CD4-positive, alpha-beta T cell (primary cell): ENCODE results near the gene PPDPF. TPM values are rescaled to one million over a fixed set of nuclear protein-coding genes. Genes with fewer than 3 reads are reported as not detected.

Experiments
- ATAC-seq: fragments of 200-7000 bp; cut with Tn5 transposase; one replicate; pipeline ENCODE4 v1.10.0; 2022; ENCODE audit warnings: mild to moderate bottlenecking; ENCODE audit not compliant: poor library complexity
- CTCF ChIA-PET: fragments of 350-600 bp; sonication (Branson Sonifier 250); formaldehyde crosslinking; loops from one replicate; lab custom pipeline; 2021; ENCODE audit warnings: antibody characterized with exemption, inconsistent platforms; lab: Charles Lee
- POLR2A ChIA-PET: fragments of 350-600 bp; sonication (Branson Sonifier 250); formaldehyde crosslinking; loops from one replicate; lab custom pipeline; 2021; ENCODE audit warnings: antibody characterized with exemption, inconsistent platforms; lab: Charles Lee
- DNase-seq, 14 experiments: peaks; one replicate each; pipeline ENCODE4 v3.0.0-alpha.2; 2013 to 2020; ENCODE audit warnings: mixed read lengths in 2 of 14
- H3K27ac ChIP-seq, 2 donors: one replicate each; pipeline versions ENCODE4 v1.5.1 to v1.7.0; 2013; ENCODE audit warnings: low read length in 2 of 2, low read depth in 1 of 2, mild to moderate bottlenecking in 1 of 2
- H3K27me3 ChIP-seq, 2 experiments: 1 replicate in 1 of 2; 2 replicates in 1 of 2; pipeline versions ENCODE4 v1.6.1 to v1.7.0; 2013; ENCODE audit warnings: low read length in 2 of 2, control low read depth in 1 of 2, mild to moderate bottlenecking in 1 of 2, moderate library complexity in 1 of 2; ENCODE audit not compliant: insufficient read depth in 2 of 2, control insufficient read depth in 1 of 2
- H3K36me3 ChIP-seq: one replicate; pipeline ENCODE4 v1.6.1; 2013; ENCODE audit warnings: low read length, control low read depth; ENCODE audit not compliant: insufficient read depth
- H3K4me1 ChIP-seq: one replicate; pipeline ENCODE4 v1.6.1; 2013; ENCODE audit warnings: low read length, control low read depth; ENCODE audit not compliant: insufficient read depth
- H3K4me3 ChIP-seq: one replicate; pipeline ENCODE4 v1.5.1; 2013; ENCODE audit warnings: mild to moderate bottlenecking, low read length, moderate library complexity
- H3K9me3 ChIP-seq, 2 experiments: 1 replicate in 1 of 2; 2 replicates in 1 of 2; pipeline versions ENCODE4 v1.6.1 to v1.7.0; 2013; ENCODE audit warnings: low read length in 2 of 2, mild to moderate bottlenecking in 2 of 2, control low read depth in 1 of 2, moderate library complexity in 1 of 2; ENCODE audit not compliant: control insufficient read depth in 1 of 2, insufficient read depth in 1 of 2
- H3K27ac Mint-ChIP-seq: one replicate; pipeline ENCODE4 v1.8.0; 2020; ENCODE audit warnings: mixed read lengths
- H3K27me3 Mint-ChIP-seq: one replicate; pipeline ENCODE4 v1.8.0; 2021; ENCODE audit warnings: mixed read lengths
- H3K36me3 Mint-ChIP-seq: one replicate; pipeline ENCODE4 v1.8.0; 2021; ENCODE audit warnings: low read depth, mixed read lengths
- H3K4me1 Mint-ChIP-seq: one replicate; pipeline ENCODE4 v1.8.0; 2021; ENCODE audit warnings: low read depth, mixed read lengths
- H3K4me3 Mint-ChIP-seq: one replicate; pipeline ENCODE4 v1.8.0; 2020; ENCODE audit warnings: mild to moderate bottlenecking, mixed read lengths
- H3K9me3 Mint-ChIP-seq: one replicate; pipeline ENCODE4 v1.8.0; 2020; ENCODE audit warnings: mixed read lengths
- intact Hi-C, 2 experiments: fragments of 100-400 bp; cut with DNase I in 1 of 2; cut with micrococcal nuclease in 1 of 2; formaldehyde crosslinking; loops; one replicate each; pipeline versions ENCODE4 v1.15.1 to v1.9.0; 2023 to 2025; cut with DNase I, micrococcal nuclease
- total RNA-seq, 174 experiments: library from RNA in 2 of 174; stranded (reverse) in 2 of 174; gene quantifications; one replicate each; pipeline ENCODE4 v1.2.3 and lab custom pipeline; 2021 to 2026
- TF ChIP-seq, protein P1 (sequence below): fragments of 200-600 bp; IDR thresholded peaks from one replicate; pipeline ENCODE4 v1.8.0; 2022; ENCODE audit warnings: antibody characterized with exemption, mild to moderate bottlenecking

PPDPF gene
- total RNA-seq, 2 experiments from 2014 or later, result 249 to 251 TPM

GRCh38 chr20:63565699-63566335 lies 45.3 kb downstream of the PPDPF start:
- H3K9me3 ChIP-seq, result peaks cover 0 to 3% of the 10 kb centered on the region in 2 experiments
- no peaks in the 10 kb centered on the region for H3K27me3 Mint-ChIP-seq
- DNase-seq (no peak), ATAC-seq (no peak)
- H3K36me3 Mint-ChIP-seq, result no peaks in the 10 kb centered on the region
- no peak overlapping the region for H3K4me3 Mint-ChIP-seq
- H3K9me3 Mint-ChIP-seq, result no peaks in the 10 kb centered on the region
- peaks cover 37% of the 10 kb centered on the region for H3K36me3 ChIP-seq
- POLR2A ChIA-PET, result interaction anchor here (0.9 to 2.3 kb wide), 3 partner anchors 13 to 70 kb away, joined by 3 to 8 read pairs (median 3); partner anchors contain the start of gene PPDPF
- H3K27ac ChIP-seq, result no peak overlapping the region
- H3K27ac Mint-ChIP-seq, result no peak overlapping the region
- intact Hi-C loops, result no loop called here
- TF ChIP-seq, protein P1, sequence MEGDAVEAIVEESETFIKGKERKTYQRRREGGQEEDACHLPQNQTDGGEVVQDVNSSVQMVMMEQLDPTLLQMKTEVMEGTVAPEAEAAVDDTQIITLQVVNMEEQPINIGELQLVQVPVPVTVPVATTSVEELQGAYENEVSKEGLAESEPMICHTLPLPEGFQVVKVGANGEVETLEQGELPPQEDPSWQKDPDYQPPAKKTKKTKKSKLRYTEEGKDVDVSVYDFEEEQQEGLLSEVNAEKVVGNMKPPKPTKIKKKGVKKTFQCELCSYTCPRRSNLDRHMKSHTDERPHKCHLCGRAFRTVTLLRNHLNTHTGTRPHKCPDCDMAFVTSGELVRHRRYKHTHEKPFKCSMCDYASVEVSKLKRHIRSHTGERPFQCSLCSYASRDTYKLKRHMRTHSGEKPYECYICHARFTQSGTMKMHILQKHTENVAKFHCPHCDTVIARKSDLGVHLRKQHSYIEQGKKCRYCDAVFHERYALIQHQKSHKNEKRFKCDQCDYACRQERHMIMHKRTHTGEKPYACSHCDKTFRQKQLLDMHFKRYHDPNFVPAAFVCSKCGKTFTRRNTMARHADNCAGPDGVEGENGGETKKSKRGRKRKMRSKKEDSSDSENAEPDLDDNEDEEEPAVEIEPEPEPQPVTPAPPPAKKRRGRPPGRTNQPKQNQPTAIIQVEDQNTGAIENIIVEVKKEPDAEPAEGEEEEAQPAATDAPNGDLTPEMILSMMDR, result no peak
- CTCF ChIA-PET, result interaction anchor here (1.5 kb wide), 1 partner anchor 28 kb away, joined by 3 read pairs; the partner anchor contains the start of gene PTK6
- H3K27me3 ChIP-seq, result no peaks in the 10 kb centered on the region
- peaks cover 32% of the 10 kb centered on the region for H3K4me1 ChIP-seq
- H3K4me3 ChIP-seq, result no peak overlapping the region
- peaks cover 16% of the 10 kb centered on the region for H3K4me1 Mint-ChIP-seq

DNA sequence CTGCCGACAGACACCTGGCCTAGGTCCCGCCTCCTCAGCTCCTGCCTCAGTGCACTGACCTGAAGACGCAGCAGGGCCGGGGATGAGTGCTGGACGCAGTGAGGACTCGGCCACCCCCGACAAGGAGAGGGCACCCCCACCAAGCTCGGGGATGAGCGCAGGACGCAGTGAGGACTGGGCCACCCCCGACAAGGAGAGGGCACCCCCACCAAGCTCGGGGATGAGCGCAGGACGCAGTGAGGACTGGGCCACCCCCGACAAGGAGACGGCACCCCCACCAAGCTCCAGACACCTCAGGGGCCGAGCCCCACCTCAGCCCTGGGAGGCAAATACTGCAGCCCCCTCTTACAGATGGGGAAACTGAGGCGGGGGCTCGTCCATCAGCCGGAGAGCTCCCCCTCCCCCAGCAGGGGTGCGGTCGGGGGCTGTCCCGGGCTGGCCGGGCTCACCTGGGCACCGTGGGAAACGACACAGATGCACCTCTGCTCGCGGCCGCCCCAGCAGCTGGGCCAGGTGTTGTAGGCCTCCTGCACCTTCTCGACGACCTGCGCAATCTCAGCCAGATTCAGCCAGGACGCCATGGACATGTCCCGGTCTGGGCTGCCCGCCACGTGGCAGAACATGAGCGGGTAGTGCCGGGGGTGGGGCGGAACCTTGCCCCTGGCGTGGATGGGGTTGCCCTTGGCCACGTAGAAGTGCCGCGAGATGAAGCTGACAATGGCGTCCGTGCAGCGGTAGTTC lies 46.0 kb downstream of the PPDPF start:
- no peaks in the 10 kb centered on the region for H3K27me3 ChIP-seq
- ATAC-seq, result no peak
- H3K4me1 ChIP-seq, result peaks cover 32% of the 10 kb centered on the region
- H3K4me3 ChIP-seq, result no peak overlapping the region
- no peaks in the 10 kb centered on the region for H3K27me3 Mint-ChIP-seq
- TF ChIP-seq, protein P1, result no peak
- H3K36me3 ChIP-seq, result peaks cover 33% of the 10 kb centered on the region
- POLR2A ChIA-PET, result interaction anchor here (0.9 to 3.2 kb wide), 5 partner anchors 11 to 174 kb away, joined by 3 to 16 read pairs (median 5); partner anchors contain the start of gene PPDPF
- H3K9me3 ChIP-seq, result peaks cover 0 to 3% of the 10 kb centered on the region in 2 experiments
- intact Hi-C loops, result no loop called here
- H3K27ac Mint-ChIP-seq, result no peak overlapping the region
- no peaks in the 10 kb centered on the region for H3K36me3 Mint-ChIP-seq
- H3K27ac ChIP-seq, result no peak overlapping the region
- peaks cover 16% of the 10 kb centered on the region for H3K4me1 Mint-ChIP-seq
- CTCF ChIA-PET, result interaction anchor here (1.5 to 1.7 kb wide), 2 partner anchors 14 to 29 kb away, joined by 3 read pairs; partner anchors contain the start of gene PTK6
- DNase-seq, result peak in 1 of 14 experiments; percentile 41
- peak overlapping the region; percentile 30 for H3K4me3 Mint-ChIP-seq
- H3K9me3 Mint-ChIP-seq, result no peaks in the 10 kb centered on the region

DNA sequence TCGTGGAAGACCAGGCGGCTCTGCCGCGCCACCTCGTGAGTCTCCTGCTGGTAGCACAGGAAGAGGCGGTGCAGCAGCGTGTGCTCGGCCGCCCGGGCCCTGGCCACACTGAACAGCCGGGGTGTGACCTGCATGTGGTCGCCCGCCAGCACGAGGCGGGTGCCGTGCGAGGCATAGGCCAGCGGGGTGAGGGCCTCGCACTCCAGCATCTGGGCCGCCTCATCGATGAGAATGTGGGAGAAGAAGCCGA lies 46.5 kb downstream of the PPDPF start:
- TF ChIP-seq, protein P1, result no peak
- Histone ChIP-seq H3K9me3 (peaks cover 0 to 3% of the 10 kb centered on the region in 2 experiments), H3K27me3 (no peaks in the 10 kb centered on the region), H3K27ac (no peak overlapping the region), H3K4me3 (no peak overlapping the region), H3K4me1 (peaks cover 35% of the 10 kb centered on the region), H3K36me3 (peaks cover 28% of the 10 kb centered on the region)
- no peak overlapping the region for H3K27ac Mint-ChIP-seq
- peak overlapping the region; percentile 30 for H3K4me3 Mint-ChIP-seq
- no peaks in the 10 kb centered on the region for H3K27me3 Mint-ChIP-seq
- no peaks in the 10 kb centered on the region for H3K9me3 Mint-ChIP-seq
- H3K4me1 Mint-ChIP-seq, result peaks cover 16% of the 10 kb centered on the region
- ChIA-PET CTCF (interaction anchor here (1.5 to 1.7 kb wide), 2 partner anchors 14 to 30 kb away, joined by 3 read pairs; partner anchors contain the start of gene PTK6), POLR2A (interaction anchor here (0.6 to 3.2 kb wide), 7 partner anchors 12 to 173 kb away, joined by 3 to 16 read pairs (median 5); partner anchors contain the start of gene PPDPF)
- no peaks in the 10 kb centered on the region for H3K36me3 Mint-ChIP-seq
- intact Hi-C loops, result no loop called here
- DNase-seq (peak in 1 of 14 experiments; percentile 38), ATAC-seq (no peak)
